Umbilical cord (tissue), 2 donors: ENCODE results near the gene MFSD6. TPM values are rescaled to one million over a fixed set of nuclear protein-coding genes. Genes with fewer than 3 reads are reported as not detected.

ENCODE experiments used
- DNase-seq: peaks from one replicate; pipeline ENCODE4 v3.0.0-alpha.2; 2015; ENCODE audit warnings: low spot score
- total RNA-seq: library from RNA; depleted of rRNA; stranded (reverse); fragments of >200 nt; gene quantifications from one replicate; pipeline ENCODE4 v1.2.3, GENCODE V29; 2014; ENCODE audit warnings: low replicate concordance; ENCODE audit not compliant: insufficient read depth

The MFSD6 gene
- total RNA-seq, 1 donor from 2014 or later: 51.5 TPM

- no peak for DNase-seq
Observed at GRCh38 chr2:190529486-190530247, 121.5 kb downstream of the MFSD6 start.

GRCh38 chr2:190530248-190530900 lies 122.2 kb downstream of the MFSD6 start:
- peak; percentile 53 for DNase-seq

- no peak for DNase-seq
Observed at GRCh38 chr2:190532581-190532980, 124.4 kb downstream of the MFSD6 start.

- no peak for DNase-seq
Observed at GRCh38 chr2:190533175-190533967, 125.2 kb downstream of the MFSD6 start.

- DNase-seq: no peak
Observed at GRCh38 chr2:190533968-190534309, 125.8 kb downstream of the MFSD6 start.

- DNase-seq: peak; percentile 85
Observed at GRCh38 chr2:190534310-190535120, 126.4 kb downstream of the MFSD6 start, which contains the start of gene NEMP2. TSS of gene NEMP2 (minus strand) at chr2:190534722. CDS start at chr2:190534655, 67 bp downstream.

- no peak for DNase-seq
Observed at GRCh38 chr2:190535121-190535439, 126.9 kb downstream of the MFSD6 start.

- DNase-seq: peak; percentile 22
Observed at GRCh38 chr2:190535586-190535985, 127.4 kb downstream of the MFSD6 start.

GRCh38 chr2:190537765-190538164 lies 129.6 kb downstream of the MFSD6 start:
- no peak for DNase-seq

GRCh38 chr2:190538201-190538600 lies 130.0 kb downstream of the MFSD6 start:
- DNase-seq: no peak

- DNase-seq: no peak
Observed at GRCh38 chr2:190540048-190540447, 131.9 kb downstream of the MFSD6 start.

GRCh38 chr2:190545093-190545492 lies 136.9 kb downstream of the MFSD6 start:
- DNase-seq: no peak

- DNase-seq: peak; percentile 61
Observed at GRCh38 chr2:190545555-190546385, 137.6 kb downstream of the MFSD6 start.

- no peak for DNase-seq
Observed at GRCh38 chr2:190546734-190547133, 138.6 kb downstream of the MFSD6 start.

- DNase-seq: no peak
Observed at GRCh38 chr2:190547886-190548285, 139.7 kb downstream of the MFSD6 start.

- no peak for DNase-seq
Observed at GRCh38 chr2:190550137-190550536, 142.0 kb downstream of the MFSD6 start.
